ENCODE results near the gene CDV3.
"Not testable (repeated sequence)": the region's sequence is repeated elsewhere in the genome, so short reads cannot be mapped to it uniquely, and the experiment has no call there.

The CDV3 gene

DNA sequence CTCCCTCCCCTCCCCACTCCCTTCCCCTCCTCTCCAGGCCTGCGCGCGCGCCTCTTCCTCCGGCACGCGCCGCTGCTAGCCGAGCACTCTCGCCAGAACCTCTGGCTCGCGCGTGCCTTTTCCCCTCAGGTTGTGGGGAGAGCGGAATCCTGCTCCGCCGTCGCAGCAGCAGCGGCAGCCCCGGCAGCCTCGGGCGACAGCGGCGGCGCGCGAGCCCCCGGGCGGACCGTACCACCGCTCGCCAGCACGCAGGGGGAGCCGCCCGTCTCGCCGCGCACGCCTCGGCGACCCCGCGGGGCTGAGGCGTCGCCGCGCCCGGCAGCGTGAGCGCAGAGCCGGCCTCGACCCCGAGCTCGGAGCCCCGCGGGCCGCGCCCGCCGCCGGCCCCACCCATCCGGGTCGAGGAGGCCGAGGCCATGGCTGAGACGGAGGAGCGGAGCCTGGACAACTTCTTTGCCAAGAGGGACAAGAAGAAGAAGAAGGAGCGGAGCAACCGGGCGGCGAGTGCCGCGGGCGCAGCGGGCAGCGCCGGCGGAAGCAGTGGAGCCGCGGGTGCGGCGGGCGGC is at the start of gene CDV3:
Gene CDV3 (plus strand): TSS at position 58 of the 566 bp plus-strand sequence. CDS start 359 bp downstream, at position 417.
- DNase-seq (ENCODE audit: low read depth, low spot score), result no peak

DNA sequence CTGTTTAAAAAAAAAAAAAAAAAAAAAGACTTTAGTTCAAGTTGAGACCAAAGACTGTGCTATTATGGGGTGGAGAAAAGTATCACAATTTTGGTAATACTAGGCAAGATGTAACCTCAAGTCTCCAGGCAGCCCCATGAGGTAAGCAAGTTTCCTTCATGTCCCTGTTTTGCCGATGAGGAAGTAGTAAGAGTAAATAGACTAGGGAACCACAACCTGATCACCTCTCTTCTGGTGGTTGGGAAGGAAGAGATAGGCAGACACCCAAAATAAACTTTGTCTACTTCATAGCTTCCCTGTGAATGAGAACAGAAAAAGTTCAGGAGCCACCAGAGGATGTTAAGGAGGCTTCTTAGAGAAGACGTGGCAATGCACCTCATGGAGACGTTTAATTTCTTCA is 49.7 kb upstream of the CDV3 start:
- DNase-seq (ENCODE audit: low read depth, low spot score), result not testable (repeated sequence)

DNA sequence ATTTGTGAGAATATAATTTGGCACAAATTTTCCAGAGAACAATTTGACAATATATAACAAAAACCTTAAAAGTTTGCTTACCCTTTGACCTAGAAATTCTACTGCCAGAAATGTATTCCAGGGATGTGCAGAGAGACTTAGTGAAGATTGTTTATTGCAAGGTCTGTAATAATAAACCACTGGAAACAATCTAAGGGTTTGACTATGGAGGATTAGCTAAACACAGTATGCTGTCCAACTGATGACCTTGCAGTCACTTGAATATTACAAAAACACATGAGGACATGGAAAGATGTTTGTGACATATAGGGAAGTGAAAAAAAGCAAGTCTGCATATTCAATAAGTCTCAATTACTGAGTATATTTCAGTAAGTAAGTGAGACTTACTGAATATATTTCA is 48.1 kb upstream of the CDV3 start:
- no peak for DNase-seq (ENCODE audit: low read depth, low spot score)

DNA sequence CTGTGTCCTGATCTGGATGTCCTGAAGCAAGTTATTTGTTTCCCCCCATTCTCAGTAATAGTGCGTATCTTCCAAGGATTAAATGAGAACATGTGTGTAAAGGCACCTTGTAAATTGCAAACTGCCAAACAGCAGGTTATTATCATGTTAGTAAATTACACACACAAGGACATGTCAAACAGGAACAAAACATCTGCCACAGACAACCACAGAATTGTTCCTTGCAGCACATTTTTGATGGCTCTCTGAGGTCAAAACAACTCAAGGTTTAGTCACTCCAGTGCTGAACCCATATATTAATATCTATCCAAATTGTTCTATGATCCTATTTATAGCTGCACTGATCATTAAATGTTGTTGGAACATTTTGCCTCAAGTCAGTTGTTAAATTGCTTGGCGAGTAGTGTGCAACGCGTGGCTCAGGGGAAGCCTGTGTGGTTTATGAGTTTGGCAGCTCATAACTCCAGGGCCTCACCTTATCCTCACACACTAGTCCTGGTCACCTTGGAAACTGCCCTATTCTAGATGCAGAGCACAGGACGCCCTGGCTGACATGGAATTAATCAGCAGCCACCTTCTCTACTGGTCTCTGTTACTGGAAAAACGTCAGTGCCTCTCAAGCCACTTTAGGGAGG is 46.3 kb upstream of the CDV3 start:
- DNase-seq (ENCODE audit: low read depth, low spot score), result no peak

DNA sequence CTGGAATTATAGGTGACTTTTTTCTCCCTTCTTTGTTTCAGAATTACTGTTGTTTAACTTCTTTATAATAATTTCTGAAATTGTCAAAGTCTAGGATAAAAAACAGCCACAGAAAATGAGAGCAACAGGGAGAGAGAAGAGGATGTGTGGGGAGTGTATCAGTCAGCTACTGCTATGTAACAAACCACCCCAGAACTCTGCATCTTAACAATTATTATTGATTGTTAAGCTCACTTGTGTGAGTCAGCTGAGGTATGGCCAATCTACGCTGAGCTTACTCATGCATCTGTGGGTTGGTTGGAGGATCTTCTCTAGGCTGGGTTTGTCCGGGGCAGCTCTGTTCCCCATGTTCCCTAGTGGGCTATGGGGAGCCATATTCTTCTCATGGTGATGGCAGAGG is 43.7 kb upstream of the CDV3 start:
- no peak for DNase-seq (ENCODE audit: low read depth, low spot score)

DNA sequence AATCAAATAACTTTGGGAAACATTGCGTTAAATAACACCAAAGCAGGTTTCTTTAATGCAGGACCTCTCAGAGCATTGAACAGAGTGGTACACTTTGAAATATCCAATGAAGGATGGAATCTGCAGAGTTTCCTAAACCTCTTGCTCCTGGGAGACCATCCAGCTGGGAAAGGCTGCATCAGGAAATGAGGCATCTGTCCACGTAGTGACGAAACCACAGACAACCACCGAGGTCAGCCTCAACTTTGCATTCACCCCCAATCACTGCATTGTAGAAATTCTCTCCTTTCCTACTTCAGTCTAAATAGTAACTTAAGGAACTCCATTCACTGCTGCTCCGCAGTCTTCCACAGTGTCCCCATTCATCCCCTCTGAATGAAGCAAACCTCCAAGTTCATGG is 41.5 kb upstream of the CDV3 start:
- no peak for DNase-seq (ENCODE audit: low read depth, low spot score)

GRCh38 chr3:133532951-133533350 is 40.5 kb upstream of the CDV3 start:
- DNase-seq (ENCODE audit: low read depth, low spot score), result peak; percentile 21

DNA sequence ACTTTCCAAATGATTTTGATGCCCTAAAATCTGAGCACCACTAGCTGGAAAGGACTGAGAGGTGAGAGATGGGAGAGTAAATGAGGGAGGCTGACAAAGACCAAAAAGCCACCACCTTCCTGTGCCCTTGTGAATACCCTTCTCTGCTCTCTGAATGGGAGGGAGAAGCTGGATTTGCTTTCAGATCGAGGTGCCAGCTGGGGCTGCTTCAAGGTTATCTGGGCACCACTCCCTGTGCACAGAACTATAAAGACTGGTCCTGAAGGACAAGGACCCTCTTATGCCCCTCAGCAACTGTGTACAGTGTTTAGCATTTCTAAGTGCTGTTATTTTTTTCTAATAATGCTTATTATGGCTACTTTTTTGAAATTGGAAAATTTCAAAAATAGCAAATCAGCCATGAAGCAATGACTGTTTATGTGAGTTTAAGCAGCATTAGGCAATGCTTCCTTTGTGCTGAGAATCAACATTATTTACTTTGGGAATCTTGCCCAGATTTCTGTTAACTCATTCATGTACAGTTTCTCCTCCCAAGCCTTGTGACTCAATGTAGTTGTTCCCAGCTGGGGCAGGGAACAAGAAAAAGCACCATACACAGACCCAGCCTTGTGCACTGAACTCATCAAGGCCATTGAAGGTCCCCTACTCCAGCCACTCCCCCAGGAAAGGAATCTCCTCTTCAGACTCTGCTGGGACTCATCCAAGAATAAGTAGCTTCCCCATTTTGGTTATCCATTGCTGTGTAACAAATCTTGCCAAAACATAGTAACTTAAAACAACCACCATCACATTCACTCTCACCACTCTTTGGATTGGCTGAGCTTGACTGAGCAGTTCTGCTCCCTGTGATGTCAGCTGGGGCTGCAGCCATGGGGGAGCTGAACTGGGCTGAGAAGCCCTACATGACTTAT is 37.3 kb upstream of the CDV3 start:
- DNase-seq (ENCODE audit: low read depth, low spot score), result no peak

GRCh38 chr3:133537131-133537530 is 36.4 kb upstream of the CDV3 start:
- not testable (repeated sequence) for DNase-seq (ENCODE audit: low read depth, low spot score)

DNA sequence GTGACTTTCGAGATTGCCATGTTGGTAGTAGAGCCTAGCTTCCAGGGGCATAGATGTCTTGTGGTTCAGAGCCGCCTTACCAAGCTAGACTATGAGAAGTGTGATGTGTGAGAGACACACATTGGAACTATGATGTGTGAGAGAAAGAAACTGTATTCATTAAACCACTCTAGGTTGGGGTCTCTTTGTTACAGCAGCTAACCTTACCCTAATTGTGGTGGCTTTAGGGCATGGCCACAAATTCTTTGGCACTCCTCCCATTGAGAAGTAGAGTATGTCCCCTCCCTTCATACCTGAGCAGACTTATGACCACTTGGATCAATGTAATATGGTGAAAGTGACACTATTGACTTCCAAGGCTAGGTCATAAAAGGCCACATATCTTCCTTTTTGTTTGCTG is 35.3 kb upstream of the CDV3 start:
- no peak for DNase-seq (ENCODE audit: low read depth, low spot score)

GRCh38 chr3:133540896-133541674 is 32.4 kb upstream of the CDV3 start:
- no peak for DNase-seq (ENCODE audit: low read depth, low spot score)

DNA sequence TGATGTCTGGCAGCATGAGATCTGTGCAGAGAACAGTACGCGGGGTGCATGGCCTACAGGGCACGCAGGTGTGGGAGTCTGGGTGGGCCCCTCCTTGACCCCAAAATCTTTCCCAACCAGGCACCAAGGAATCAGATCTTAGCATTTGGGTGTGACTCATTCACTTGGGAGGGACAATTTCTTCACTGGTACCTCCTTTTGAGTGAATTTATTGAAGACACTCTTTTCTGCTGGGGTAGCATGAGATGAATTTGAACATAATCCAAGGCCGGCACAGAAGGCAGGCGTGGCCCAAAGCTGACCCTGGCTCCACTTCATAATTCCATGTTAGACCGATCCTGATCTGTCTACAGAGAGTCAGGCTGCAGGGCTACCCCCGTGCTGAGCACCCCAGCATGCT is 30.6 kb upstream of the CDV3 start:
- DNase-seq (ENCODE audit: low read depth, low spot score), result no peak

- not testable (repeated sequence) for DNase-seq (ENCODE audit: low read depth, low spot score)
Observed at GRCh38 chr3:133544983-133545382, 28.5 kb upstream of the CDV3 start.

DNA sequence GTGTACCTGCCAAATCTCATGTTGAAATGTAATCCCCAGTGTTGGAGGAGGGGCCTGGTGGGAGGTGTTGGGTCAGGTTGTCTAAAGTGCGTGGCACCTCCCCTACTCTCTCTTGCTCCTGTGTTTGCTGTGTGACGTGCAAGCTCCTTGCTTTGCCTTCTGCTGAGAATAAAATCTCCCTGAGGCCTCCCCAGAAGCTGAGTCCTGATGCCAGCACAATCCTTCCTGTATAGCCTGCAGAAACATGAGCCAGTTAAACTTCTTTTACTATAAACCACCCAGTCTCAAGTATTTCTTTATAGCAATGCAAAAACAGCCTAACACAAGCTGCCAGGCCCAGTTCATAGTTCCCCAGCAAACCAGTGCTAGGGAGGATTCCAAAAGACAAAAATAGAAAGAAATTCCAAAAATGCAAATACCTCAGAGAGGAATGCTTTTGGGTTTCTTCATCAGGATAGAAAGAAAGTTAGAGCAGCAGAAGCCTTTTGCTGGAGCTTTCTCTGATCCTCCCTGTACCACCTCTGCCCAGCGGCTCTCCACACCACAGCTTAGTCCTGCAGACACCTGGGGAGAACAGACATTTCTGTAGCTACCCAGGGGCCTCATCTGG is 25.9 kb upstream of the CDV3 start:
- DNase-seq (ENCODE audit: low read depth, low spot score), result peak; percentile 61

DNA sequence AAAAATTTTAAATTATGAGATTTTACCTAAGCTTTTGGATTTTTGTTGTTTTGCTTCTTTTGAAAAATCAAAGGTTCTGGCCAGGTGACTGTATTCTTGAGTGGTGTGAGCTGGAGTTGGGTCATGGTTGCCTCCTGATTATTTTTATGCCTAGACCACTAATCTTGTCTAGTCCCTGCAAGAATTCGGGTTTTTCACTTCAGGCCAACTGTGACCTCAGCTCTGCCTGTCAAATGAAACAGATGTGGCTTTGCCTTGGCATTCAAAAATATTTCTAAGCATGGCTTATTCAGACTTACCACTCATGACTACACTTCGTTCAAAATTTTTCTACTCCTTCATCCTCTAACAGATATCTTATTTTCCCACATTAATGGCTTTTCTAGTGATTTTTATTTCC is 25.4 kb upstream of the CDV3 start:
- no peak for DNase-seq (ENCODE audit: low read depth, low spot score)

DNA sequence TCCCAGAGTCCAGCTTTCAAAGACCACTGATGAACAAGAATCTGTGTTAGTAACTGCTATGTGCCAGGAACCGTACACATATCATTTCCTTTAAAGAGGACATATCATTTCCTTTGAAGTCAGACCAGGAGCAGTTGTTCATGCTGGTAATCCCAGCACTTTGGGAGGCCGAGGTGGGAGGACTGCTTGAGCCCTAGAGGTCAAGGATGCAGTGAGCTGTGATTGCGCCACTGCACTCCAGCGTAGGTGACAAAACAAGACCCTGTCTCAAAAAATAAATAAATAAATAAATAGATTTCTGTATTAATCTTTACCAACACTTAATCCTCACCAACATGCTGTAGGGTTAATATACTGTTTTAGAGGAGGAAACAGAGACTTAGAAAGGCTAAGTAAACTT is 23.9 kb upstream of the CDV3 start:
- no peak for DNase-seq (ENCODE audit: low read depth, low spot score)

GRCh38 chr3:133551589-133551988 is 21.9 kb upstream of the CDV3 start:
- not testable (repeated sequence) for DNase-seq (ENCODE audit: low read depth, low spot score)

- DNase-seq (ENCODE audit: low read depth, low spot score), result no peak
Observed at GRCh38 chr3:133561679-133562078, 11.8 kb upstream of the CDV3 start.

DNA sequence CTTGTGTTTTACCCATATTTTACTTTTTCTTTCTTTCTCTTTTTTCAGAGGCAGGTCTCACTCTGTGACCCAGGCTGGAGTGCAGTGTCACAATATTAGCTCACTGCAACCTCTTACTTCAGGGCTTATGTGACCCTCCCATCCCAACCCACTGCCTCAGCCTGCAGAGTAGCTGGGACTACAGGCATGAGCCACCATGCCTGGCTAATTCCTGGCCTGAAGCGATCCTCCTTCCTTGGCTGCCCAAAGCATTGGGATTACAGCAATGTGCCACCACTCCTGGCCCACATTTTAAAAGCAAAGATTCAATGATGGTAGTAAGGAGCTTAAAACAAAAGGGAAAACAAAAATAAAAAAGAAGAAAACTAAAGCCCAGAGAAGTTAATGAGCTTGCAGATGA is 11.1 kb upstream of the CDV3 start:
- no peak for DNase-seq (ENCODE audit: low read depth, low spot score)

GRCh38 chr3:133563186-133563591 is 10.3 kb upstream of the CDV3 start:
- DNase-seq (ENCODE audit: low read depth, low spot score), result no peak

- no peak for DNase-seq (ENCODE audit: low read depth, low spot score)
Observed at GRCh38 chr3:133563816-133564215, 9.7 kb upstream of the CDV3 start.
